Omental fat pad (tissue), 4 donors: ENCODE results near the gene PSMC1. TPM values are rescaled to one million over a fixed set of nuclear protein-coding genes. Genes with fewer than 3 reads are reported as not detected.

Source experiments
- ATAC-seq: fragments of 150-250 bp; one replicate; pipeline ENCODE4 v1.9.1; 2016; ENCODE audit warnings: mild to moderate bottlenecking, moderate library complexity; ENCODE audit not compliant: low FRiP score
- DNase-seq: peaks from one replicate; pipeline ENCODE4 v3.0.0-alpha.2; 2019; ENCODE audit warnings: low spot score
- total RNA-seq, 4 donors: library from RNA; depleted of rRNA; stranded (reverse); fragments of >200 nt; gene quantifications; one replicate each; pipeline ENCODE4 v1.1.0, GENCODE V29; 2016
- TF ChIP-seq, protein P1 (sequence below), 3 donors: fragments of 450-650 bp; IDR thresholded peaks; one replicate each; pipeline ENCODE4 v1.5.1; 2016 to 2017; ENCODE audit warnings: antibody characterized with exemption in 3 of 3, mild to moderate bottlenecking in 3 of 3, moderate library complexity in 2 of 3

Gene PSMC1
- total RNA-seq, 4 donors from 2014 or later: 96.5 to 138 (median 115) TPM

- TF ChIP-seq, protein P1, sequence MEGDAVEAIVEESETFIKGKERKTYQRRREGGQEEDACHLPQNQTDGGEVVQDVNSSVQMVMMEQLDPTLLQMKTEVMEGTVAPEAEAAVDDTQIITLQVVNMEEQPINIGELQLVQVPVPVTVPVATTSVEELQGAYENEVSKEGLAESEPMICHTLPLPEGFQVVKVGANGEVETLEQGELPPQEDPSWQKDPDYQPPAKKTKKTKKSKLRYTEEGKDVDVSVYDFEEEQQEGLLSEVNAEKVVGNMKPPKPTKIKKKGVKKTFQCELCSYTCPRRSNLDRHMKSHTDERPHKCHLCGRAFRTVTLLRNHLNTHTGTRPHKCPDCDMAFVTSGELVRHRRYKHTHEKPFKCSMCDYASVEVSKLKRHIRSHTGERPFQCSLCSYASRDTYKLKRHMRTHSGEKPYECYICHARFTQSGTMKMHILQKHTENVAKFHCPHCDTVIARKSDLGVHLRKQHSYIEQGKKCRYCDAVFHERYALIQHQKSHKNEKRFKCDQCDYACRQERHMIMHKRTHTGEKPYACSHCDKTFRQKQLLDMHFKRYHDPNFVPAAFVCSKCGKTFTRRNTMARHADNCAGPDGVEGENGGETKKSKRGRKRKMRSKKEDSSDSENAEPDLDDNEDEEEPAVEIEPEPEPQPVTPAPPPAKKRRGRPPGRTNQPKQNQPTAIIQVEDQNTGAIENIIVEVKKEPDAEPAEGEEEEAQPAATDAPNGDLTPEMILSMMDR (IDR thresholded peaks at IDR 0.05): no peak
These were observed 46.4 kb downstream of the PSMC1 start for GRCh38 chr14:90302529-90303303.

DNA sequence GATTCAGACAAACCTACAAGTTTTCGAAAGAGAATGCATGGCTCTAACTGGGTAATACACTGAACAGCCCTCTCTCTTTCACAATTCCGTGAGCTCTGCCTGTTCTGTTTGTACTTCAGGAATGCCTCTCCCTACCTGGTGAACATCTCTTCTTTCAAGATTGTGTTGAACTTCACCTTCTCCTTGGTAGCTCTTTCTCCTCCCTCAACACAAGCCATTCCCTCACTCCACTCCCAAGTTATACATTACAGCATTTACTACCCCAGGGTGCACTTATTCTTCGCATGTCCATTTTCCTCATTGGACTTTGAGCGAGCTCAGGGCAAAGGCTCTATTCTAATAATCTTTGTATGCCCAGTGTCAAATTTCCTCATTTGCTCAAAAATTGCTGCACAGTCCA lies 47.1 kb downstream of the PSMC1 start:
- ATAC-seq: no peak
- TF ChIP-seq, protein P1 (IDR thresholded peaks at IDR 0.05): no peak
- DNase-seq: no peak

More at GRCh38 chr14:90302529-90303303, 46.4 kb downstream of the PSMC1 start:
- ATAC-seq (peak; percentile 46), DNase-seq (no peak)

DNA sequence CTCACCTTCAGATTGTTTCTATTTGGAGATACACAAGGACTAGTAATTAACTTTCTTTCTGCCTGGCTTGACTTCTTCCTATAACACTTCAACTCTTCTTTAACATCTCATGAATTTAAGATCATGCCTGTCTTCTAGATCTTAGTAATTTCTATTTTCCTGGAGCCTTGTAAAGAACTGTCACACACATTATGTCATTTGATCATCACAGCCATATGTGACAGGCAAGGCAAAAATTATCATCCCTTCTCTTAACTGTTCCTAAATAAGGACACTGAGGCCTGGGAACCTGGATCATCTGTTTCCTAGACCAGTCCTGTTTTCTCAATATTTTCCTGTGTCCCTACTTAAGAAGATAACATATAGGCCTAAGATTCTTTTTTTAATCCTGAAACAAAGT lies 48.1 kb downstream of the PSMC1 start:
- TF ChIP-seq, protein P1 (IDR thresholded peaks at IDR 0.05): no peak
- ATAC-seq (no peak), DNase-seq (no peak)

DNA sequence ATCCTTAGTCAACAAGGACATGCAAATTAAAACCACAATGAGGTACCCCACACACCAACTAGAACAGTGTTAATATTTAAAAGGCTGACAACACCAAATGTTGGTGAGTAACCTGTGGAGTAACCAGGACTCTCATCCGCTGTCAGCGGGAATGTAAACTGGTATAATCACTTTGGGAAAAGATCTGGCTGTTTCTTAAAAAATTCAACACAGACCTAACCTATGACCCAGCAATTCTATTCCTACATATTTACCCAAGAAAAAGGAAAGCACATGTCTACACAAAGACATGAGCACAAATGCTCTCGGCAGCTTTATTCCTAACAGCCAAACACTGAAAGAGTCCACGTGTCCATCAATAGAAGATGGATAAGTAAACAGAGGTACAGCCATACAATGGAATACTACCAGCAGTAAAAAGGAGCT lies 48.8 kb downstream of the PSMC1 start:
- no peak for ATAC-seq
- DNase-seq: no peak
- TF ChIP-seq, protein P1 (IDR thresholded peaks at IDR 0.05): no peak

GRCh38 chr14:90308561-90308960 lies 52.2 kb downstream of the PSMC1 start:
- TF ChIP-seq, protein P1 (IDR thresholded peaks at IDR 0.05): no peak
- no peak for ATAC-seq
- no peak for DNase-seq

- no peak for ATAC-seq
- TF ChIP-seq, protein P1 (IDR thresholded peaks at IDR 0.05): no peak
- no peak for DNase-seq
These were observed 60.9 kb downstream of the PSMC1 start for GRCh38 chr14:90317286-90317685.

DNA sequence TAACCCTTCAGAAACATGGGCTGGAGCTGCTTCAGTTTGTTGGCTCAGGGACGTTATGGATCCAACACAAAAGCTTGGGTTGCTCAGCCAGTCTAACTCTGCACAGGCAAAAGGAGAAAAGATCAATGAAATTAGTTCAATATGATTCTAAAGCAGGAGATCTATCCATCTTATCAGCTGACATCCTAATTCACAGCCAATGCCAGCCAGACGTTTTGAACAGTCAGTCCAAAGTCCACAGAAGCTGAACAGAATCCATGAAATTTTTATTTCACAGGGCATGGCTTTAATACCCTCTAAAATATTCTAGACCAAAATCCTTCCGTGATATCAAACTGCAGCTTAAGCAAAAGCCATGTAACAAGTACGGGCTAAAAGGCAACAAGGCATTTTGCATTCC lies 61.7 kb downstream of the PSMC1 start:
- ATAC-seq (no peak), DNase-seq (no peak)
- TF ChIP-seq, protein P1 (IDR thresholded peaks at IDR 0.05): no peak
